ENCODE data around the gene SLC7A14.

Gene SLC7A14

DNA sequence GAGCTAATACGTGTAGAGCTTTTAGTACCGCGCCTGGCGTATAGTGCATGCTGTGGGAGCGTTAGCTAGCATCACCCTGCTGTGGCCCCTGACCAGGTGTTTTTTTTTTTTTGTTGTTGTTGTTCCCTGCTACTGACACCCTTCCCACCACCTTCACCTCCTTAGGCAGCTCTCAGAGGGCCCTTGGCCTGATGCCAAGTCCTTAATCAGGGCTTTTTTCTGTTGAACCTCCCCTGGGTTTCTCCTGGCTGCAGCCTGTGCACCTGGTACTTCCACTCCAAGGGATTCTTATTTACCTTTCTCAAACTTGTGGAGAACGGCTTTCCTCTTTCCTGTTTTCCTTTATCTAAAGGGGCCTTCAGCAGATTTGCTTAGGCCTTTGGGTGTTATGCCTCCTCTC lies 53.3 kb downstream of the SLC7A14 start:
- FAIRE-seq = no peak

DNA sequence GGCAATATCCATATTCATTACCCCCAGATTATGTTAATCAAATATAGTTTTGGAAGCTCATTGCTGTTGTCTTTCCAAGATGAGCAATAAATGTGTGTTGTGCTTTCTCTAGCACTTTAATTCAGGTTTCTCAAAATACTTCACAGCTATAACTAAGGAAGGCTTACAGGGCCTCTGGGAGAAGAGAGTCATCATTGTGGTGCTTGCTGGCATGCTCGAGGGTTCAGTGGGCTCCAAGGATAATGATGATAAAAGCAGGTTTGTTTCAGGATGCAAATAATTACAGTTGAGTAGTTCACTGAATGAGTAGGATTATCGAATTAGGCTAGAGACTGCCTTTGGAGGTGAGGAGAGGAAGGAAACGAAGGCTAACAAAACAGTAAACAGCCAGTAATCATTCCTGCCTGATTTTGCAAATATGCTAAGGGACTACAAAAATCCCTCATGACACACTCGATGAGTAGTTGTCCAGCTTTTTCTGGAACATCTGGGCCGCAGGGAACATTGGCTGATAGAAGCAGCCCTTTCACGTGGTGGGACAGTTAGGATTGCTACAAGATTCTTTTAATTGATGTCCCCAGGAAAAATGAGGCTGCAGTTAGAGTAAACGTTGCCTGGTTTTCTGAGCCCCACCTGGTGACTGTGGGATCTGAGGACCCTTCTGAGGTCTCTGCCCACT lies 54.1 kb downstream of the SLC7A14 start:
- FAIRE-seq = no peak

DNA sequence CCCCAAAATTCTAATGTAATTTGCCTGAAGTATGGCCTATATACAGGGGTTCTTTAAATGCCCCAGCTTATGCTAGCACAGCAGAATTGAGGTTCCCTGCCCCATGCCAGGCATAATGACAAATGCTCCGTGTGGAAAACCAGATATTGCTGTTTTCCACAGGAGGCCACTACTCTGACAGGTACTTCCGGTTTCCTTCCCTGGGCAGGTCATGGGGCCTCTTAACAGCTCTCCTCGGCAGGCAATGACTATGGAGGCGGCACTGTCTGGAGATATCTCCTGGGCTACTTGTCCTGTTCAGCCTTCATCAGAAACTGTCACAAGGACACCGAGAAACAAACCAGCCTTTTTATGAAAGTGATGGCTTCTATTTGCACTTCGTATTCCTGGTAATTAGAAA lies 54.8 kb downstream of the SLC7A14 start:
- no peak for FAIRE-seq

DNA sequence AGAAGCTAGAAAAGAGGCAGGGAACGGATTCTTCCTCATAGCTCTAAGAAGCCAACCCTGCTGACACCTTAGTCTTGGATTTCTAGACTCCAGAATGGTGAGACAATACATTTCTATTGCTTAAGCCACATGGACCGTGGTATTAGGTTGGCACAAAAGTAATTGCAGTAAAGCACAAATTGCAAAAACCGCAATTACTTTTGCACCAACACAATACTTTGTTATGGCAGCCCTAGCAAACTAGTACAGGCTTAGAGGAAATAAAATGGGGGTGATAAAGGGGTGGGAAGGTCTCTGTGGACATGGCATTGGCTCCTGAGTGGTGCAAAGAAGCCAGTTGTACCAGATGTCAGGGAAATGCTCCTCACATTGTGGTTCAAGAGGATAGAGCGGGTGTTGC lies 56.0 kb downstream of the SLC7A14 start:
- FAIRE-seq = no peak

DNA sequence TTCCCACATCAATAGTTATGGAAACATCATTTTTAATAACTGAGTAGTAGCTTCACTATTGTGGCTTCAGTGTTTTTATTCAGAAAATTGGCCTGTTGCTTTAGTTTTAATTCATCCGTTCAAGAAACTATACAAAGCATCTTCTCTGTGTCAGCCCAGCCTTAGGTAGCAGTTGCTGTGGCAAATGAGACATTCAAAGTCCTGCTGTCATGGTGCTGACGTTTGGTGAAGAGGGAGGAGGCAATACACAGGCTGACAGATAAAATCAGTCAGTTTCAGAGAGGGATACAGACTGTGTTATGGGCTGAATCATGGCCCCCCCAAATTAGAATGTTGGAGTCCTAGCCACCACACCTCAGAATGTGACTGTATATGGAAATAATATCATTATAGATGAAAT lies 56.5 kb downstream of the SLC7A14 start:
- no peak for FAIRE-seq

DNA sequence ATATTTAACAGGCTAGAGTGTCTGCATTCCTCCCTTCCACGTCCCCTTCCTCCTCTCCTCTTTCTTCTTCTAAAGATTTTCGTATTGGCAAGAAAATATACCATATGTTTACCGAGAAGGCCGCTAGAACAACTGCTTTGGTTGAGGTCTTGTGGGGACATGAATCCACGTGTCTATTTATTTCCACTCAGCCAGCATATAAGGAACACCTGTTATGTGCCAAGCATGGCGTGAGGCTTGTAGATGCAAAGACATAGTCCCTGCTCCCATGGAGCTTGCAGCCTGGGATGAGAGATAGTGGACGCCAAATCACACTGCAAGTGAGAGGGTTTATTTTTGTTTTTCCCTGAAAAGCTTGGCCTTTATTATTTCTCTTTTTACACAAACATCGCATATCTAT lies 57.1 kb downstream of the SLC7A14 start:
- FAIRE-seq = no peak

DNA sequence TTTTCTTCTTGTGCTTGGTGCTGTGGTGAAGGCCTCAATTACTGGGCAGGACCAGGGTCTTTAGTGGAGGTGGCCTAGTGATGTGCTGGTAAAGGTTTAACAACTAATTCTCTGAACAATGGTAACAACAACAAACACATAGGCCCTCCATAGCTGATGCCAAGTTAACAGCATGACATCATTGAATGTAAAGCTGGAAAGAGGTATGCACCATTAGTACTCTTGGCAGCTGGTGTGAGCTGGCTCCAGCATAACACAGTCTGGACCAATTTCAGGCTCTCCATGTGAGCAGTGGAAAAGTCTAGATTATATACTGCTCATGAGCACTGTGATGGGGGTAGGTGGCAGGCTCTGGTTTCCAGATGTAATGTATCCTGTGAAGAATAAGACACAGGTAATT lies 61.8 kb downstream of the SLC7A14 start:
- FAIRE-seq = no peak

DNA sequence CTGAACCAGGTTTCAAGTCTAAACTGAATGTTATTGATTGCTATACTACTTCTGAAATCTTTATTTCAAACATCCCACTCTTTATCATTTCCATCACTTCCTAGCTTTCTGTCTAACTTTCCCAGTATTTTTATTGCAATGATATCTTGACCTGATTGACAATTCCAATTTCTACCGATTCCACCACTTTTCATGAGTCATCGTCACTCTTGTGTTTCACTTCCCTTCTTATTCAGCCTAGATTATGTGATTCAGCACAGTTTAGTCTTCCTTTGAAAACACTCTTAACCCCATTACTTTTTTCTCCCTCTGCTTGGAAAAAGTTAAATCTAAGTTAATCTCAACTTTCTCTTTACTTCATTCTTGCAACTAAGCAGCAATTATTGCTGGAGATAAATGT lies 62.6 kb downstream of the SLC7A14 start:
- no peak for FAIRE-seq

DNA sequence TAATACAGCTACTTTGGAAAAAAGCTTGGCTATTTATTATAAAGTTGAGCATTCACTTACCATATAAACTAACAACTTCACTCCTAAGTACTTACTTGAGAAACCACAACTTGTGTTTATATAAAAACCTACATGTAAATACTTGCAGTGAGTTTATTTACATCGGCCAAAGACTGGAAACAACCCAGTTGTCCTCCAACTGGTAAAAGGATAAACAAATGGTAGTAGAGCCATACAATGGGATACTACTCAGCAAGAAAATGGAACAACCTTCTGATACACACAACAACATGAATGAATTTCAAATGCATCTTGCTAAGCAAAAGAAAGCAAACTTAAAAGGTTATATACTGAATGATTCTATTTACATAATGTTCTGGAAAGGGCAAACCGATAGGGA lies 63.7 kb downstream of the SLC7A14 start:
- no peak for FAIRE-seq

DNA sequence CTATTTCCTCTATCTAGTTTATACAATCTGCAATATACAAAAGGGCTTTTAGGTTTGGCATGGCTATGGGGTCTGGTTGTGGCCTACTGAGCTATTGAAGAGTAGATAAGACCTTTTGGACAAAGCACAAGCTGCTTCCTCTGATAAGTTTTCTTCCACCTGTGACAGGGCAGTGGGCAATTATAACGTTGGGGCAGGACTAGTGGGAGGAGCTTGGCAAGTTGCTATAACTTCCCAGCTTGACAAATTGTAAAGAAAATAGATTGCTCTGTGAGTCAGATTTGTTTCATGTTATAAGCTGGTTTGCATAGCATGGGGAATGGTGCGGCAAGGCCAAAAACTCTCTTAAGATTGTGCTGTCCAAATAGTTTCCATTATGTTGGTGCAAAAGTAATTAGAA lies 64.9 kb downstream of the SLC7A14 start:
- no peak for FAIRE-seq

DNA sequence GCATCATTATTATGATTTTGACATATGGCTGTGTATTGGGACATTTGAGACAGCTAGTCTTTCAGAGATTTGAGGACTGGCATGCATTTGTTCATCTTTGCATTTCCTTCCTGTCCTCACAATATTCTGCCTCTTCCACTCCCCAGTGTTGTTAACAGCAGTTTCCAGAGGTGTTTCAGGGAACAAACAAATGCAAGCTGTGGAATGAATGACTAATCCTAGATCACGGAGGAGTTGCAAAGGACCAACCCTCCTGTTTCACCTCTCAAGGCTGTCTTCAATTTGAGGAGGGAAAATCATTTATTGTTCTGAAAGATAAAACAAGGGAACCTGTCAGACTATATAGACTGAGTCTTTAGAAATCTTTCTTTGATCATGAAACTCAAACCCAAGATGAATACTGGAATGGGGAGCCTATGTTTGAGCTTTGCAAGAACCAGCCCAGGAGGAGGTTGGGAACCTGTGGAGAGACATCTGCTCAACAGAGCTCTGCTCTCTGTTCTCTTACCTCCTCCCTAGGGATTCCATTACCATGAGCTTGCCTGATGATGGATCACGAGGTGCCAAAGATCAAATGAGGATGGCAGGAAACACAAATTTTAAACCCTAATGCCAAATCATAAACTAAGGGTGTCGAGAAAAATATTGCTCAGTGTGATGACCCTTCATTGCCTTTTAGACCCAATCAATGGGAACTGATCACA lies 68.5 kb downstream of the SLC7A14 start:
- no peak for FAIRE-seq

DNA sequence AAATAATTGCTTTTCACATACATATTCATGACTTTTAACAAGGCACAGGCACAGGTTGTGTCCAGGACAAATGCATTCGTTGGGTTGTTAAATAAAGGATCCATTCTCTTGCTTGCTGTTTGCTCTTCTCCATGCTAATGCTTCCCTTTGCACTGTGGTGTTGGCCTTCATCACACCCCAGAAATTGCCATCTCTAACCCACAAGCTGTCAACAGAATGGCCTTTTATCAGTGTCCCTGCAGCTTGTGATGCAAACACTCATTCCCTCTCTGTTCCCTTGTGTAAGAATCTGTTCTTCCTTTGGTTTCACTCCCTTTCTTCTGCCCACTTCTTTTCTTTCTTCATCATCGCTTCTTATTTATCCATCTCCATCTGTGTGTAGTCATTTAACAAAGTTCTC lies 72.2 kb downstream of the SLC7A14 start:
- FAIRE-seq = no peak

DNA sequence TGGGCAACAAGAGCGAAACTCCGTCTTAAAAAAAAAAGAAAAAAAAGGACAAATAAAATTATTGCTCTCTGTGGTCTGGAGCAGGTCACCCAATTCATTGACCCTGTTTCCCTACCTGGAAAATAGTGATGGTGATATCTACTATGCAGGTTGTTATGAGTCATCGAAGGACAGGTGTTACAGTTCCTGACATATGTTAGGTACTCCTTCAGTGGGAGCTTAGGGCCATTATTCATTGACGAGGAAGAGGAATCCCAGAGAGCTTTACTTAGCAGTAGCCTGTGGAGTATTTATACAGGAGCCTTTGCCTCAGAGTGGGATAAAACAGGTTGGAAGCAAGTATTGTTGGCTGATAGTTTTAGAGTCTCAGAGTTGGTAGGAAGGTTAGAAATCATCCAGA lies 74.5 kb downstream of the SLC7A14 start:
- FAIRE-seq = no peak

DNA sequence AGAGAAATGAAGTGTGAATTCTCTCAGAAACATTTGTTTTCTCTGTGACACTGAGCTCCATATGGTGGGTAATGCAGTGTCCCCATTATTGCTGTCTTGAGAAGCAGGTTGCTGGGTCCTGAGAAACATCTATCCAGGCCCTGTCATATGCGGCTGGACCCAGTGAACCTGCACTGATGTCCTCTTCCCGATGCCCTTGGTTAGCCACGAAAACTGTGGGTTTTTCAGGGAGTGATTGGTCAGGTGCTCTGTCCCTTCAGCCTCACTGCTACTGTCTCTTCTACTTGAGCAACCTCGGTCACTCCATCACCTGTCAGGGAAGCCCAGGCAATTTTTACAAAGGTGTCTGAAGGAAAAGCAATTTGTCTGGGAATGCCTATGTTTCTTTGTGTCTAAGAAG lies 77.0 kb downstream of the SLC7A14 start:
- FAIRE-seq = no peak

DNA sequence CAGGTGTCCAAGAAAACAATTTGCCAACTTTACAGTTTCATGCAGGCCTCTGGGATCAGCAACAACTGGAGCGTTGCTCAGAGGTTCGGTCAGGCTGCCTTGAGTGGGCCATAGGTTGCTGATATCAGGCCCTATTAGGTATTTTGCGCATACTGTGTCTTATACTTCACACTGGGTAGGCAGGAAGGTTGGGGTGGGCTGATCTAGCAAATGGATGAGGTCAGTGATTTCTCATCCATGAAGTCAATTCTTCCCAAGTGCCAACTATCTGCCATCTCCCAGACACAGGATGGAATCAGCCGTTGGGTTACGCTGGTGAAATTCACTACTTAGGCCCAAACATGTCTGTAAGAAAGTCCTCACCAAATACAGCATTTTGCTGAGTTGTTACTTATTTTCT lies 77.6 kb downstream of the SLC7A14 start:
- FAIRE-seq = no peak

DNA sequence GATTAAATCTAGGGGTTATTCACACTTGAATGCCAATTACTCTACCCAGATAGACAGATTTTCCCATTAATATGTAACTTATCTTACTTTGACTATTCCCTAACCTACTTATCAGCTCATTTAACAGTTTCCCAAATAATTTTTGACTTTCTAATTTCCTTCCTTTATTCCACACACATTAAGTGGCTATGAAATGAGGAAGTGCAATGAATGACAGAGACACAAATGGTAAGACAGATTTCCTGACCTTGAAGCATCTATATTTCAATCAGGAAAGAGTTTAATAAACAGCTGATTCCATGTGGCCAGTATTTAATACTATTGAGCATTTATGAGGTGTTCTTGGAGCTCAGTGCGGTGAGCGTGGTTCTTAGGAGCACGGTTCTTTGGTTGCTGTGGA lies 78.8 kb downstream of the SLC7A14 start:
- no peak for FAIRE-seq

DNA sequence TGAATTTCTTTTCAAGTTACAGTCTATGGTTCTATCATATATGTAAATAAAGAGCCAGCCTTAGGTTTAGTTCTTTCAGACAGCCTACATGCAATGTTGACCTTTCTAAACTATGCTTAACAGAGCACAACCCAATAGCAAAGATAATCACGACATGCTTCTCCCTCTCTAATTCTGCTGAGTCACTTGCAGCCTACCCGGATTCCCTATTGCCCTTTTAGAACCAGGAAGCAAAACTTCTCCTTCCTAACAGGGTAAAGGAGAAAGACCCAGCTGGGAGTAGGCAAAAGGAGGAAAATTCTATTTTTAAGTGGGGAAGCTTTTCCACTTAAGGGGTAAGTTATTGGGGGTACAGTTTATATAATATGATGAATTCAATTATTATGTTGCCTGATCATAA lies 79.3 kb downstream of the SLC7A14 start:
- no peak for FAIRE-seq

DNA sequence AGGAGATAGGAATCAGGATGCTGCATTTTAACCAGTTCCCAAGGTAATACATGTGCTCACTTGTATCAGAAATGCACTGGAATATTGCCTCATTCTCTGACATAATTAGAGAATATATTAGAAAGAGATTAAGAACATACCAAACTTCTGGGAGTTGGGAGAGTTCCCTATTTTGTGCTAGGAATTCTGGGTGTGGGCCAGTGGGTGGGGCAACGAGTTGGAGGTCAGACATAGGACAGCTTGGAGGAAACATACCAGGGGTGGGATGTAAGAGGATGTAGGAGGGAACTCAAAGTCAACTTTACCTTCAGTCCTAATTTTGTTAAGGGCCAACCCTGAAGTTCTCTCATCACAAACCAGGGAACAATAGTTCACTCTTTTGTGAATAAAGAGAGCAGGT lies 83.6 kb downstream of the SLC7A14 start:
- FAIRE-seq = no peak

DNA sequence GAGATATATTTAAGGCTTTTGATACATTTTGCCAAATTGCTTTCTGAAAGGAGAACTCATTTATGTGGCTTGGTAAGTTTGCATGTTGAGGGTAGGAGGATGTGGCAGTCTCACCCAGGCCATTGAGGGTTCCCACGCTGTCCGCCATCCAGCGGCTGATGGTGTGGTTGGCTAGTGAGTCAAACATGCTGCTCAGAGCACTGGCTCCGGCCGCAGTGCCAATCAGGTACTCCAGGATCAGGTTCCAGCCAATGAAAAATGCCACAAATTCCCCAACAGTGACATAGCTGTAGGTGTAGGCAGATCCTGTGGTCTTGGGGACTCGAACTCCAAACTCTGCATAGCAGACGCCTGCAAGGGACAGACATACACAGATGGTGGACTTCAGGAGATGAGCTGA lies 84.9 kb downstream of the SLC7A14 start:
- no peak for FAIRE-seq

DNA sequence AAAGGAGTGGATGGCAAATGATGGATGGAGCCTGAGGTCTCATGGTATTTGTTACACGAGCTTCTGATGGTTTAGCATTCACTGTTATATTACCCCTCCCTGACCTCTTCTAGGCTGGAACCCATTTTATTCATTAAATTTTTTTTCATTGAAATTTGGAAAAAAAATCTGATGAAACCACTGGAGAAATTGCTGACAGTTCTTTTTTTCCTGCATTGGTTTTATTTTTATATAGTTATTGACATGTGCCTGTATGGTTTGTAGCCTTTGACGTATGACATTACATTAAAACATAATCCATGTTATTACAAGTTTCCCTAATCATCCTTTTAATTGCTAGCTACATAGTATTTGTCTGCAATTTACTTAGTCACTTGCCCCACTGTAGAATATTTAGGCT lies 85.4 kb downstream of the SLC7A14 start:
- FAIRE-seq = no peak

DNA sequence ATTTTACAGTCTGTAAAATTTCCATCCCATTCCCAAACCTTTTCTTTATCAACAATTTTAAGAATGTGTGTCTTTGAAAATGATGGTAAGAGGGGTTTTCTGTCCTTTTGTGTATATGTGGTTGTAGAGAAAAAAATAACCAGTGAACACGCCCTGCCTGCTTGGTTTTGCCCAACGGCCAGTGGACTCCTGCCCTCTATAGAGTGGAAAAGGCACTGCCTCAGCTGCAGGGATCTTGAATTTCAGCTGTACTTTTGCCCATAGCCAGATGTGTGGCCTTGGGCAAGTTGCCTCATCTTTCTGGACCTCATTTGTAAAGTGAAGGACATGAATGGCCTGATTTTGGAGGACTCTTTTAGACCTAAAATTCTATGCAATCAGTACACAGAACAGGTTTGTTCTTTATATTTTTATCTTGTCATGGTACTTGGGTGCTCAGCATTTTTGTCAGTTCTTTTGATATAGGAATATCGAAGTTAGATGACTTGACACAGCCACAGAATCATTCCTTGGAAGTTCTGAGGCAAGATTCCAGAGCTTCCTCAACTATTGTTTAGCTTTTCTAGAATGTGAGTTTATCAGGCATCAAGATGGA lies 86.2 kb downstream of the SLC7A14 start:
- FAIRE-seq = no peak

DNA sequence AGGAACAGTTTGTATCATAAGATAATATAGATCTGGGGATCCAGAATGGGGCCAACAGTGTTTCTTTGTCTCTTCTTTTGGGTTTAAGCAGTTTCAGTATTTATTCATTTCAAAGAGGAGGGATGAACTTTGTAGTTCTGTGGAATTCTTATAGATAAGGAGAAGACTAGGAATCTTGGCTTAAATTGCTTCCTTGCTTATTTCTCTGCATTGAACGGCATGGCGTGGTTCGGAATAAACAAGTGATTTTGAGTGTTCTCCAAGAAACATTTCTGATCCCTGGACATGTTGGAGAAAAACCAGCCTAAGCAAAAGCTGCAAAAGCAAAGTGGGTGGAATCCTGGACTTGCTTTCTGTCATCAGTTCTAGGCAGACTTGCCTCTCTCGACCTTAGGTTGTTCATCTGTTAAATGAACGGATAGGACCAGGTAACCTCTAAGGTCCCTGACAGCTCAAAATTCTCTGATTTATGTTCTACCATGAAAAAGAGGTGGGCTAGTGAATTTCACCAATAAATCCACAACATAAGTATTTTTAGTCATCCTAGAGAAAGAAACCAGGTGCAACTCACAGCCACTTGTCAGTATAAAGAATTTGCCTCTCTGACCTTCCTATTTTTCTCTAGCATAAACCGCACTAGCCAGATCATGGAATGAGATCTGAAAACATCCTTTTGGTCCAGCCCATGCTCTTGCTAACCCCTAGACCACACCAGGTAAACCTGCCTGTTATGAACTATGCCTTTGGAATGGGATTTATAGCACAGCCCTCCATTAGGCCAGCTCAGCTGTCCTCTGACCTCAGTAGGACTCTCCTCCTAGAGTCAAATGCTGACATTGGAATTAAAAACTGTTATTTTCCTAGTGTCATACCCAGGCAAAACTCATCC lies 88.4 kb downstream of the SLC7A14 start:
- FAIRE-seq = no peak

DNA sequence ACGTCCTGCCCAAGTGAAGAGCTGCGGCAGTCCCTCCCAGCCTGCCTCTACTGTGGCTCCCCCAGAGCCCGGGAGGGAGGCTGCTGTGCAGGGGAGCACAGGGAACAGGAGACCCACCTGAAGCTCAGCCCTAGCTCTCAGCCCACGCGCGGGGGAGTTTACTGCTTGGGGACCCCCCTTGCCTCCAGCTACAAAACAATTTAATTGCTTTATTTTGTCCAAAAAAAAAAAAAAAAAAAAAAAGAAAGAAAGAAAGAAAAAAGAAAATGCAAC lies 89.1 kb downstream of the SLC7A14 start:
- no peak for FAIRE-seq

All from colon (tissue), 2 donors.